ENCODE data around the gene ATP2A1. TPM values are rescaled to one million over a fixed set of nuclear protein-coding genes. Genes with fewer than 3 reads are reported as not detected.

Gene ATP2A1
- total RNA-seq, 2 donors from 2014 or later: 0.41 to 0.42 TPM

GRCh38 chr16:28835864-28836760 lies 42.2 kb upstream of the ATP2A1 start:
- H3K27ac ChIP-seq: no peak overlapping the region
- ATAC-seq (ENCODE audit: insufficient number of reproducible peaks, low FRiP score, low read depth): no peak
- DNase-seq (ENCODE audit: low spot score): no peak
- H3K27me3 ChIP-seq (replicated peaks; ENCODE audit: insufficient read depth): no peaks in the 10 kb centered on the region
- peaks cover 57% of the 10 kb centered on the region for H3K36me3 ChIP-seq
- no peaks in the 10 kb centered on the region for H3K9me3 ChIP-seq
- H3K4me3 ChIP-seq: no peak overlapping the region
- no peaks in the 10 kb centered on the region for H3K4me1 ChIP-seq (ENCODE audit: control insufficient read depth in 1 of 2, low read depth in 2 of 2)
- TF ChIP-seq, protein P1, sequence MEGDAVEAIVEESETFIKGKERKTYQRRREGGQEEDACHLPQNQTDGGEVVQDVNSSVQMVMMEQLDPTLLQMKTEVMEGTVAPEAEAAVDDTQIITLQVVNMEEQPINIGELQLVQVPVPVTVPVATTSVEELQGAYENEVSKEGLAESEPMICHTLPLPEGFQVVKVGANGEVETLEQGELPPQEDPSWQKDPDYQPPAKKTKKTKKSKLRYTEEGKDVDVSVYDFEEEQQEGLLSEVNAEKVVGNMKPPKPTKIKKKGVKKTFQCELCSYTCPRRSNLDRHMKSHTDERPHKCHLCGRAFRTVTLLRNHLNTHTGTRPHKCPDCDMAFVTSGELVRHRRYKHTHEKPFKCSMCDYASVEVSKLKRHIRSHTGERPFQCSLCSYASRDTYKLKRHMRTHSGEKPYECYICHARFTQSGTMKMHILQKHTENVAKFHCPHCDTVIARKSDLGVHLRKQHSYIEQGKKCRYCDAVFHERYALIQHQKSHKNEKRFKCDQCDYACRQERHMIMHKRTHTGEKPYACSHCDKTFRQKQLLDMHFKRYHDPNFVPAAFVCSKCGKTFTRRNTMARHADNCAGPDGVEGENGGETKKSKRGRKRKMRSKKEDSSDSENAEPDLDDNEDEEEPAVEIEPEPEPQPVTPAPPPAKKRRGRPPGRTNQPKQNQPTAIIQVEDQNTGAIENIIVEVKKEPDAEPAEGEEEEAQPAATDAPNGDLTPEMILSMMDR (IDR thresholded peaks at IDR 0.05): no peak

GRCh38 chr16:28836761-28837064 lies 41.6 kb upstream of the ATP2A1 start:
- Histone ChIP-seq H3K4me3 (no peak overlapping the region), H3K9me3 (no peaks in the 10 kb centered on the region), H3K27ac (no peak overlapping the region), H3K36me3 (peaks cover 51% of the 10 kb centered on the region), H3K4me1 (ENCODE audit: control insufficient read depth in 1 of 2, low read depth in 2 of 2) (no peaks in the 10 kb centered on the region), H3K27me3 (replicated peaks; ENCODE audit: insufficient read depth) (no peaks in the 10 kb centered on the region)
- ATAC-seq (ENCODE audit: insufficient number of reproducible peaks, low FRiP score, low read depth) (no peak), DNase-seq (ENCODE audit: low spot score) (no peak)
- TF ChIP-seq, protein P1 (IDR thresholded peaks at IDR 0.05): no peak

GRCh38 chr16:28837672-28838557 lies 40.4 kb upstream of the ATP2A1 start:
- TF ChIP-seq, protein P1 (IDR thresholded peaks at IDR 0.05): no peak
- Histone ChIP-seq H3K4me3 (no peak overlapping the region), H3K27ac (no peak overlapping the region), H3K36me3 (peaks cover 51% of the 10 kb centered on the region), H3K4me1 (ENCODE audit: control insufficient read depth in 1 of 2, low read depth in 2 of 2) (no peaks in the 10 kb centered on the region), H3K9me3 (no peaks in the 10 kb centered on the region), H3K27me3 (replicated peaks; ENCODE audit: insufficient read depth) (no peaks in the 10 kb centered on the region)
- DNase-seq (ENCODE audit: low spot score) (no peak), ATAC-seq (ENCODE audit: insufficient number of reproducible peaks, low FRiP score, low read depth) (no peak)

GRCh38 chr16:28838558-28838918 lies 39.8 kb upstream of the ATP2A1 start:
- Histone ChIP-seq H3K9me3 (no peaks in the 10 kb centered on the region), H3K36me3 (peaks cover 51% of the 10 kb centered on the region), H3K4me1 (ENCODE audit: control insufficient read depth in 1 of 2, low read depth in 2 of 2) (no peaks in the 10 kb centered on the region), H3K27ac (no peak overlapping the region), H3K27me3 (replicated peaks; ENCODE audit: insufficient read depth) (no peaks in the 10 kb centered on the region), H3K4me3 (no peak overlapping the region)
- DNase-seq (ENCODE audit: low spot score) (no peak), ATAC-seq (ENCODE audit: insufficient number of reproducible peaks, low FRiP score, low read depth) (no peak)
- TF ChIP-seq, protein P1 (IDR thresholded peaks at IDR 0.05): no peak

DNA sequence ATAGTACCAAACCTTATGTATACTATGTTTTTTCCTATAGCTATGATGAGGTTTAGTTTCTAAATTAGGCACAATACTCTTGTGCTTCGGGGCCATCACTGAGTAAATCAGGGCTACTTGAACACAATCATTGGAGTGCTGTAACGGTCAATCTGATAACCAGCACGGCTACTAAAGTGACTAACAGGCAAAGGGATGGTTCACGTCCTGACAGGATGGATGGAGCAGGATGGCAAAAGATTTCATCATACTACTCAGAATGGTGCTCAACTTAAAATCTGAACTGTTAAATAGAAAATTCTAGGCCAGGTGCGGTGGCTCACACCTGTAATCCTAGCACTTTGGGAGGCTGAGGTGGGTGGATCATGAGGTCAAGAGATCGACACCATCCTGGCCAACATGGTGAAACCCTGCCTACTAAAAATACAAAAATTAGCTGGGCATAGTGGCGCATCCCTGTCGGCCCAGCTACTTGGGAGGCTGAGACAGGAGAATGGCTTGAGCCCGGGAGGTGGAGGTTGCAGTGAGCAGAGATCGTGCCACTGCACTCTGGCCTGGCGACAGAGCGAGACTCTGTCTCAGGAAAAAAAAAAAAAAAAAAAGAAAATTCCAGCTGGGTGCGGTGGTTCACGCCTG lies 39.2 kb upstream of the ATP2A1 start:
- ATAC-seq (ENCODE audit: insufficient number of reproducible peaks, low FRiP score, low read depth): no peak

More for the DNA sequence above, 39.2 kb upstream of the ATP2A1 start:
- Histone ChIP-seq H3K27me3 (replicated peaks; ENCODE audit: insufficient read depth) (no peaks in the 10 kb centered on the region), H3K4me1 (ENCODE audit: control insufficient read depth in 1 of 2, low read depth in 2 of 2) (no peaks in the 10 kb centered on the region), H3K9me3 (no peaks in the 10 kb centered on the region), H3K27ac (no peak overlapping the region), H3K36me3 (peaks cover 51% of the 10 kb centered on the region), H3K4me3 (no peak overlapping the region)
- TF ChIP-seq, protein P1 (IDR thresholded peaks at IDR 0.05): no peak
- DNase-seq (ENCODE audit: low spot score): no peak

Data from thoracic aorta (tissue), 2 donors.